WTC11 (cell line): Measurements from ENCODE around the gene LGALS12. TPM values are rescaled to one million over a fixed set of nuclear protein-coding genes. Genes with fewer than 3 reads are reported as not detected.

Source experiments
- ATAC-seq: fragments of 200-7000 bp; cut with Tn5 transposase; 2 replicates; pipeline ENCODE4 v1.10.0; 2021; ENCODE audit warnings: mild to moderate bottlenecking, moderate library complexity
- CTCF ChIA-PET: fragments of 300-600 bp; sonication (Branson Sonifier 250); formaldehyde crosslinking; loops from one replicate; lab custom pipeline; 2021; ENCODE audit warnings: antibody characterized with exemption; lab: Charles Lee
- POLR2A ChIA-PET: fragments of 350-600 bp; sonication (Branson Sonifier 250); formaldehyde crosslinking; loops from one replicate; lab custom pipeline; 2021; ENCODE audit warnings: antibody characterized with exemption; lab: Charles Lee
- DNase-seq: peaks from one replicate; pipeline ENCODE4 v3.0.0; 2021; ENCODE audit warnings: low spot score
- H3K27ac Mint-ChIP-seq: 2 replicates; pipeline ENCODE4 v1.8.0; 2021; ENCODE audit warnings: mixed read lengths
- H3K27me3 Mint-ChIP-seq: 2 replicates; pipeline ENCODE4 v1.8.0; 2021; ENCODE audit warnings: low read depth, mild to moderate bottlenecking, moderate library complexity, mixed read lengths
- H3K36me3 Mint-ChIP-seq: 2 replicates; pipeline ENCODE4 v1.8.0; 2021; ENCODE audit warnings: mixed read lengths
- H3K4me1 Mint-ChIP-seq: 2 replicates; pipeline ENCODE4 v1.8.0; 2022; ENCODE audit warnings: mixed read lengths
- H3K4me3 Mint-ChIP-seq: 2 replicates; pipeline ENCODE4 v1.8.0; 2021; ENCODE audit warnings: mild to moderate bottlenecking, moderate library complexity, mixed read lengths
- H3K9me3 Mint-ChIP-seq: 2 replicates; pipeline ENCODE4 v1.8.0; 2021; ENCODE audit warnings: mixed read lengths
- ATF3 ChIP-seq: sonication (generic); formaldehyde crosslinking; conservative IDR thresholded peaks from 2 replicates; pipeline ENCODE4 v1.8.1; 2022; ENCODE audit warnings: mild to moderate bottlenecking, missing genetic modification reagents
- CDX4 ChIP-seq: fragments of 250-450 bp; sonication (Bioruptor Pico); IDR thresholded peaks from 2 replicates; pipeline ENCODE4 v1.9.0; 2021; ENCODE audit warnings: moderate library complexity, mild to moderate bottlenecking, inconsistent platforms, borderline replicate concordance
- E2F1 ChIP-seq: sonication (generic); formaldehyde crosslinking; IDR thresholded peaks from 2 replicates; pipeline ENCODE4 v1.8.0; 2022; ENCODE audit warnings: mild to moderate bottlenecking, missing genetic modification reagents
- FOXJ3 ChIP-seq: sonication (generic); formaldehyde crosslinking; IDR thresholded peaks from 2 replicates; pipeline ENCODE4 v1.9.0; 2021; ENCODE audit warnings: missing genetic modification reagents, mild to moderate bottlenecking, borderline replicate concordance
- FOXP1 ChIP-seq: sonication (generic); formaldehyde crosslinking; IDR thresholded peaks from 2 replicates; pipeline ENCODE4 v1.8.0; 2022; ENCODE audit warnings: missing genetic modification reagents, mild to moderate bottlenecking, moderate library complexity, borderline replicate concordance
- HMGXB4 ChIP-seq: sonication (generic); formaldehyde crosslinking; IDR thresholded peaks from 2 replicates; pipeline ENCODE4 v1.8.1; 2023; ENCODE audit warnings: mild to moderate bottlenecking, moderate library complexity, missing genetic modification reagents
- IRF1 ChIP-seq: sonication (generic); formaldehyde crosslinking; IDR thresholded peaks from 2 replicates; pipeline ENCODE4 v1.8.0; 2023; ENCODE audit warnings: missing genetic modification reagents
- JUN ChIP-seq: sonication (generic); formaldehyde crosslinking; IDR thresholded peaks from 2 replicates; pipeline ENCODE4 v1.8.0; 2023; ENCODE audit warnings: mild to moderate bottlenecking, missing genetic modification reagents
- NFATC4 ChIP-seq: fragments of 250-450 bp; sonication (Bioruptor Pico); IDR thresholded peaks from 2 replicates; pipeline ENCODE4 v1.9.0; 2021; ENCODE audit warnings: mild to moderate bottlenecking
- OVOL2 ChIP-seq: fragments of 250-450 bp; sonication (Bioruptor Pico); IDR thresholded peaks from 2 replicates; pipeline ENCODE4 v1.9.0; 2021; ENCODE audit warnings: mild to moderate bottlenecking, borderline replicate concordance
- PREB ChIP-seq: sonication (generic); formaldehyde crosslinking; IDR thresholded peaks from 2 replicates; pipeline ENCODE4 v1.8.1; 2022; ENCODE audit warnings: mild to moderate bottlenecking, missing genetic modification reagents, moderate library complexity, borderline replicate concordance
- RELA ChIP-seq: sonication (generic); formaldehyde crosslinking; IDR thresholded peaks from 2 replicates; pipeline ENCODE4 v1.8.1; 2022; ENCODE audit warnings: missing genetic modification reagents, mild to moderate bottlenecking, borderline replicate concordance
- TP53 ChIP-seq: sonication (generic); formaldehyde crosslinking; IDR thresholded peaks from 2 replicates; pipeline ENCODE4 v1.8.1; 2023; ENCODE audit warnings: mild to moderate bottlenecking, missing genetic modification reagents
- USF1 ChIP-seq: sonication (generic); formaldehyde crosslinking; IDR thresholded peaks from 2 replicates; pipeline ENCODE4 v1.8.0; 2022; ENCODE audit warnings: mild to moderate bottlenecking, missing genetic modification reagents
- ZNF263 ChIP-seq: sonication (generic); formaldehyde crosslinking; IDR thresholded peaks from 2 replicates; pipeline ENCODE4 v1.8.1; 2022; ENCODE audit warnings: low read depth, mild to moderate bottlenecking, moderate library complexity, missing genetic modification reagents
- ZNF416 ChIP-seq: fragments of 250-450 bp; sonication (Bioruptor Pico); IDR thresholded peaks from 2 replicates; pipeline ENCODE4 v1.9.0; 2021; ENCODE audit warnings: mild to moderate bottlenecking, inconsistent platforms
- ZNF423 ChIP-seq: fragments of 250-450 bp; sonication (Bioruptor Pico); IDR thresholded peaks from 2 replicates; pipeline ENCODE4 v2.1.2; 2022; ENCODE audit warnings: mild to moderate bottlenecking, moderate library complexity
- ZNF512 ChIP-seq: sonication (generic); formaldehyde crosslinking; IDR thresholded peaks from 2 replicates; pipeline ENCODE4 v1.8.1; 2022; ENCODE audit warnings: missing genetic modification reagents, borderline replicate concordance
- ZNF532 ChIP-seq: fragments of 250-450 bp; sonication (Bioruptor Pico); IDR thresholded peaks from 2 replicates; pipeline ENCODE4 v1.9.0; 2021; ENCODE audit warnings: mild to moderate bottlenecking, borderline replicate concordance
- total RNA-seq: library from RNA; stranded (reverse); gene quantifications from 3 replicates; pipeline ENCODE4 v1.2.3, GENCODE V29; 2021

LGALS12 gene
- total RNA-seq, 1 experiment from 2014 or later, result 1.4 TPM

GRCh38 chr11:63547061-63547460, 41.2 kb downstream of the LGALS12 start (continued):
- TF ChIP-seq ZNF263 (CRISPR knock-in tag) (no peak), NFATC4 (CRISPR knock-in tag) (no peak), OVOL2 (no peak), HMGXB4 (no peak), ZNF532 (CRISPR knock-in tag) (no peak), ZNF512 (CRISPR knock-in tag) (no peak), JUN (CRISPR knock-in tag) (no peak), CDX4 (CRISPR knock-in tag) (no peak), FOXJ3 (CRISPR knock-in tag) (no peak), ATF3 (CRISPR knock-in tag) (no peak)

- POLR2A ChIA-PET, result no interaction called here
- H3K9me3 Mint-ChIP-seq, result peaks cover 15% of the 10 kb centered on the region
- H3K4me1 Mint-ChIP-seq, result peaks cover 10% of the 10 kb centered on the region
- DNase-seq (no peak), ATAC-seq (no peak)
- no peak overlapping the region for H3K4me3 Mint-ChIP-seq
- peaks cover 5% of the 10 kb centered on the region for H3K36me3 Mint-ChIP-seq
- H3K27ac Mint-ChIP-seq, result no peak overlapping the region
- peaks cover 5% of the 10 kb centered on the region for H3K27me3 Mint-ChIP-seq
- TF ChIP-seq USF1, result no peak
- TF ChIP-seq ZNF423, result no peak
- no peak for TF ChIP-seq IRF1 (CRISPR knock-in tag)
- no peak for TF ChIP-seq JUN (CRISPR knock-in tag)
- no peak for TF ChIP-seq RELA (CRISPR knock-in tag)
- TF ChIP-seq TP53 (CRISPR knock-in tag), result no peak
- TF ChIP-seq ZNF416 (CRISPR knock-in tag), result no peak
- no peak for TF ChIP-seq PREB (CRISPR knock-in tag)
- no peak for TF ChIP-seq E2F1 (CRISPR knock-in tag)
- no peak for TF ChIP-seq FOXP1 (CRISPR knock-in tag)
- TF ChIP-seq, all 79 proteins: peak for 0
- CTCF ChIA-PET, result no interaction called here
These were observed 42.3 kb downstream of the LGALS12 start for GRCh38 chr11:63548178-63548577.
